GM10248 (cell line): Measurements from ENCODE around the gene HTR3D.
"Not testable (repeated sequence)": the region's sequence is repeated elsewhere in the genome, so short reads cannot be mapped to it uniquely, and the experiment has no call there.

Experiments used
- CTCF ChIA-PET: fragments of 300-600 bp; sonication (Branson Sonifier 250); formaldehyde crosslinking; extraction: SDS; loops from one replicate; lab custom pipeline; 2021; ENCODE audit warnings: antibody characterized with exemption; lab: Yijun Ruan, JAX
- POLR2A ChIA-PET: fragments of 350-650 bp; sonication (Branson Sonifier 250); formaldehyde crosslinking; extraction: SDS; loops from one replicate; lab custom pipeline; 2020; ENCODE audit warnings: antibody characterized with exemption; lab: Yijun Ruan, JAX
- DNase-seq: peaks from one replicate; pipeline ENCODE4 v3.0.0; 2012; ENCODE audit errors: extremely low spot score
- CTCF ChIP-seq: IDR thresholded peaks from 2 replicates; pipeline ENCODE4 v1.5.1; 2012; ENCODE audit warnings: mild to moderate bottlenecking, low read depth; ENCODE audit errors: extremely low read depth, missing control alignments, control extremely low read depth

HTR3D gene

DNA sequence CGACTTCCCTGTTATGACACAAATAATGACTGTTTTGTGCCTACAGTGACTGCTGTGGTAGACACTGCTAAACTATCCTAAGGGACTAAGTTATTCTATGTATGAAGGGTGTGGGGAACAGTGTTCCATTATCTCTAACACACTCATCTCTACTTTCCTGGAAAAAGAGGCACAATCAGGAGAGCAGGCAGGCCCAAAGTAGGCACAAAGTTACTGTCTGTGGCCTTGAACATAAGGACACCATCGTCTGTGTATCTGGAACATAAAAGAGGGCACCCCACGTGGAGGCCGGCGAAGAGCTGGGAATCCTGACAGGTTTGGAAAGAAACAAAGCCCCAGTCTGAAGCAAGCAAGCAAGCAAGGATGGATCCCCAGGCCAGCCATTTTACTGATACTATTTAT is 15.4 kb upstream of the HTR3D start:
- no peak for TF ChIP-seq CTCF
- POLR2A ChIA-PET: no interaction called here
- CTCF ChIA-PET: interaction anchor here (0.7 to 6.0 kb wide), 12 partner anchors 9 to 131 kb away, joined by 3 to 65 read pairs (median 4); partner anchors contain the start of gene PARL
- no peak for DNase-seq

- TF ChIP-seq CTCF: peak; percentile 97
- DNase-seq: peak; percentile 87
- ChIA-PET POLR2A (no interaction called here), CTCF (interaction anchor here (0.6 to 6.0 kb wide), 23 partner anchors 10 to 224 kb away, joined by 3 to 65 read pairs (median 4); partner anchors contain the start of gene PARL)
These were observed 14.5 kb upstream of the HTR3D start for GRCh38 chr3:184016811-184017671.

DNA sequence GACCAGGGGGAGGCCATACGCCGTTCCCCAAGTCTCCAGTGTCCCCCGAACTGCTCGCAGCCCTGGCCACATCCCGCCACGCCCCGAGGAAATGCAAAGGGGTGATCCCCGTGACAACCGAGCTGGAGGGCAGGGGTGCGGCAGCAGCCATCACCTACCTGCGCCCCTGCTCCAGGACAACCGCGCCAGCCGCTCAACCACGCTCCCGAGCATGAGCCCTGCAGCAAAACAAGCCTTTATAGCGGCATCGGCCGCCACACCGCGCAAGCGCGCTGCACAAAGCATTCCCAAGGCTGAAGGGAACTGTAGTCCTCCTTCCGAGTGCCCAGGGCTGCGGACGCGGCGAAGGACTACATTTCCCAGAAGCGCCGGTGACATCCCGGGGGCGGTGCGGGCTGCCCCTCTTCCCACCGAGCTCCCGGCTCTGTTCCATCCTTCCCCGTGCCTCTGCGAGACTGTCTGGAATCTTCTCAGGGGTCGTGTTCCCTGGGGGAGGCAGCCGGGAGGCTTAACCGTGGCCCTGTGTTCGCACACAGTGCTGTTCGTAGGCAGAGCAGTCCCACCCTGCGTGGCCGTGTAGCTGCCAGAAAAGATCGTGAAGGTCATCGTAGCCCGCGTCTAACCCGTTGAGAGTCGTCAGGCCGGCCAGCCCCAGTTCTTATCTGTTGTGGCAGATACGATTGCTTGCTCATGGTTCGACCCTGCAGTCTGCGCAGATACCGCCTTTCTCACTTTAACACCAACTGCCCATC is 13.7 kb upstream of the HTR3D start, which contains the start of gene ABCC5:
TSS of gene ABCC5 (minus strand) at position 213 of the 752 bp plus-strand sequence. CDS start 3,492 bp downstream, outside the sequence.
- ChIA-PET POLR2A (no interaction called here), CTCF (interaction anchor here (0.6 to 6.0 kb wide), 21 partner anchors 11 to 223 kb away, joined by 3 to 65 read pairs (median 4); no protein-coding TSS in a partner anchor)
- DNase-seq: peak; percentile 94
- TF ChIP-seq CTCF: no peak

- no peak for TF ChIP-seq CTCF
- no peak for DNase-seq
- ChIA-PET CTCF (interaction anchor here (0.7 to 6.0 kb wide), 20 partner anchors 12 to 223 kb away, joined by 3 to 65 read pairs (median 4); no protein-coding TSS in a partner anchor), POLR2A (no interaction called here)
These were observed 13.0 kb upstream of the HTR3D start for GRCh38 chr3:184018424-184018973.

GRCh38 chr3:184022323-184022722 is 9.2 kb upstream of the HTR3D start:
- DNase-seq: no peak
- TF ChIP-seq CTCF: no peak
- ChIA-PET CTCF (interaction anchor here (0.9 to 1.3 kb wide), 4 partner anchors 36 to 220 kb away, joined by 3 to 5 read pairs (median 3); no protein-coding TSS in a partner anchor), POLR2A (no interaction called here)

- CTCF ChIA-PET: interaction anchor here (1.4 kb wide), 1 partner anchor 10 kb away, joined by 3 read pairs; no protein-coding TSS in a partner anchor
- DNase-seq, POLR2A ChIA-PET: not testable (repeated sequence)
These were observed 6.3 kb upstream of the HTR3D start for GRCh38 chr3:184025256-184025655.

GRCh38 chr3:184028275-184028890 is 3.2 kb upstream of the HTR3D start:
- DNase-seq, POLR2A ChIA-PET, CTCF ChIA-PET: not testable (repeated sequence)
